GM19328 (cell line): Measurements from ENCODE around the gene SPINK9.

Source experiments
- ATAC-seq: cut with Tn5 transposase; IDR thresholded peaks from one replicate; pipeline ENCODE4 v1.9.1; 2021; ENCODE audit warnings: mild to moderate bottlenecking, moderate library complexity; ENCODE audit not compliant: unreplicated experiment

SPINK9 gene

DNA sequence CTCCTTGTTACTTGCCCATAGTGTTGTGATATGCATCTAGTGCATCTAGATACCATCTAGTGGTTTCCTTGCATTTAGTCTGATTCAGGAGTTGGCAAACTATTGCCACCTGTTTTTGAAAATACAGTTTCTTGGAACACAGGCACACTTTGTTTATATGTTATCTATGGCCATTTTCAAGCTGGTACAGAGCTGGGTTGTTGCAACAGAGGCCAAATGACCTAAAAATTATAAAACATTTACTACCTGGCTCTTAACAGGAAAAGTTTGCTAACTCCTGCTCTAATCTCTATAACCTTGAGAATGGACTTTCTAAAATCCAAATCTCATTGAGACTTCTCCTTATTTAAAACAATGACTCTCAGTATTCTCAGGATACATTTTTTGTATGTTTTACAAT lies 29.0 kb downstream of the SPINK9 start:
- no peak for ATAC-seq

DNA sequence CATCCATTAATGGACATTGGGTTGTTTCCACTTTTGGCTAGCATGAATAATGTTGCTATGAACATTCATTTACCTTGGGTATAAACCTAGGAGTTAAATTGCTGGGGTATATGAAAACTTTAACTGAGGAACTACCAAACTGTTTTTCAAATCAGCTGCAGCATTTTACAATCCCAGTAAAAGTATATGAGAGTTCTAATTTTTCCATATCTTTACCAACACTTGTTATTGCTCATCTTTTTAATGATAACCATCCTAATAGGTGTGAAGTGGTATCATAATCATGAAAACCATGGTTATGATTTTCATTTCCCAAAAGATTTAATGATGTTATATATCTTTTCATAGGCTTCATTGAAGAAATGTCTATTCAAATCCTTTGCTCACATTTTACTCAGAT lies 32.9 kb downstream of the SPINK9 start:
- ATAC-seq = no peak

DNA sequence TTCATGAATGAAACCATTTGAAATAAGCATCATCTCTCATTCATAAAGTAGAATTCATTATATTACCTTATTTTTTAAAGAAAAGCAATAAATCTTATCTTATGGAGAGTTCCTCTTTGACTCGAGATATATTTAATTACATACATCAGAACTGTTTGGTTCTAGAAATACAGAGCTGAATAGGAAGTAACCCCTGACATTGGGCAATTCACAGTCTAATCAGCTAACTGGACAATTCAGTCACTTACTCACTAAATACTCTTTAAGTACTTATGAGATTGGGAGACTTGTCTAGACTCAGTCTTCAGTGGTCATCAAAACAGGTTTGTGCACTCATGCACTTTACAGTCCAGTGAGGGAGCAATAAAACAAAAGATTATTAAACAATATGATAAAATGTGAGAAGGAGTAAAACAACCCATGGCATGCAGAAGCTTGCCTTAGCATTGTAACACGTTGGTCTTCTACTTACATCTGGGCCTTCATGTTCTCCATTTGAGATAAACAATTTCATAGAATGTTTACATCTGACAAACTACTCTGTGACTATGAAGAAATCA lies 36.9 kb downstream of the SPINK9 start:
- ATAC-seq = no peak

- no peak for ATAC-seq
Measured at GRCh38 chr5:148372893-148373292, 37.5 kb downstream of the SPINK9 start.

- peak; percentile 90 for ATAC-seq
Measured at GRCh38 chr5:148374690-148375360, 39.5 kb downstream of the SPINK9 start.

- ATAC-seq = no peak
Measured at GRCh38 chr5:148376198-148376597, 40.8 kb downstream of the SPINK9 start.

GRCh38 chr5:148378670-148379069 lies 43.3 kb downstream of the SPINK9 start:
- ATAC-seq = no peak

- no peak for ATAC-seq
Measured at GRCh38 chr5:148379340-148379739, 44.0 kb downstream of the SPINK9 start.

DNA sequence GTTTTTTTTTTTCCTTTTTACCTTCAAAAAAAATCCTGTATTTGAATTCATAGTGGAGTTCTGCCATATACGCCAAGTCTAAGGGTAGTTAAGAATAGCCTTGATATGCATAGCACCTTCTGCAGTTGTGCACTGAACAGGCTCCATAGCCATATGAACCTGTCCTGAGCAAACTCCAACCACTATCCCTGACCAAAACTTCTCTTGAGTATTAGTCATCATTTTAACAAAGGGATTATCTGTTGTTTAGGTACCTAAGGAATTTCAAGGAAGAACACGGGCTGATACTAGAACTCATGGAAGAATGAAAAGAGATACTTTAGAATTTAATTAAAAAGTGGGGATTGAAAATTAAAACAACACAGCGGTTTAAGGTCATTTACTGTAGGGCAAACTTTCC lies 46.5 kb downstream of the SPINK9 start:
- ATAC-seq = no peak

DNA sequence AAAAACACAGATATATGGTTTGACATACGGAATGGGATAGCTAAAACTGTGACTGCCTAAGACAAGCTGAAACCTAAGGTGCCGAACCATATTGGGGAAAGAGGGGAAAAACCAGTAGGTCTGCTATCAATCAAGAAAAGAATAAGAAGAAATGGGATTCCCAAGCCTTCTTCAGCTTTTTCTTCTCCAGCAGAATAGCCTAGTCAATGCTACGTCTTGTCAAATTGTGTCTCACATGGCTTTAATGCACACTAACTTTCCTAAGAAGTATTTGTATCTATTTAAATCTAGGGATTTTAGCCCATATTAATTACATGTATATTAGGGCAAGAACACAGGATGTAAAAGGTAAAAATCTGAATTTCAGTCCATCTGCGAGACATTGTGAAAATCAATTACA lies 47.6 kb downstream of the SPINK9 start:
- ATAC-seq = no peak

GRCh38 chr5:148383564-148384379 lies 48.4 kb downstream of the SPINK9 start, which contains the start of gene FBXO38:
TSS of gene FBXO38 (plus strand) at chr5:148383958. CDS start at chr5:148394777, 10,819 bp downstream.
- ATAC-seq = peak; percentile 99

DNA sequence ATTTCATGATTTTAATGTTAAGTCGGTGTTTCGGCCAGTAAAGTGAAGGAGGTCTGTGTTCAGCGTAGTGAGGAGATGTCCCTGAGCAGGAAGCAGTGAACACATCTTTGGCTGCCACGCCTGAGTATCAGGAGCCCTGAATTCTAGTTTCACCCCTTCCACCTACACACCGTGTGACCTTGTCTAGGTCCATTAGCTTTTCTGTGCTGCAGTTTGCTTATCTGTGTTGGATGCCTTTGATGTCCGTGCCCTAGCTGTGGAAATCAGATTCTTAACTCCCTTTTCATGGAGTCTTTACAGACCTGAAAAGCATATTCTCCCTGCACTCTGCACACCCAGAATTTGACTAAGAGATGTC lies 49.0 kb downstream of the SPINK9 start:
- ATAC-seq = peak; percentile 26

DNA sequence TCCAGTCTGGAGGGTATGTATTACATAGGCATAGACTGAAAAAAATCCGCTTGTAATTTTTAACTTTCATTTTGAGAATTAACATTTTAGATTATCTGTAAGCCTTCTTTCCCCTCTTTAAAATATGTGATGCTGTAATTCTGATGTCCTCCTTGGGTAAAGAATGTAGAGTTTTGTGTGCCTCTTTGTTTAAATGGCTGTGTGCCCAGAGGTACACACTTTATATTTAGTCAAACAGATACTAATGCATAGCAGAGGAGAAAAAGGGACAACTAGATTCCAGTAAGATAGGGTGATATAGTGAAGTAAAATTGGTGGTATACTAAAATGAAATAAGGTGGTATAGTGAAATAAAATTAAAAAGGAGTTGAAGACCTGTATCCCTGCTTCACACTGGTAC lies 49.7 kb downstream of the SPINK9 start:
- no peak for ATAC-seq

DNA sequence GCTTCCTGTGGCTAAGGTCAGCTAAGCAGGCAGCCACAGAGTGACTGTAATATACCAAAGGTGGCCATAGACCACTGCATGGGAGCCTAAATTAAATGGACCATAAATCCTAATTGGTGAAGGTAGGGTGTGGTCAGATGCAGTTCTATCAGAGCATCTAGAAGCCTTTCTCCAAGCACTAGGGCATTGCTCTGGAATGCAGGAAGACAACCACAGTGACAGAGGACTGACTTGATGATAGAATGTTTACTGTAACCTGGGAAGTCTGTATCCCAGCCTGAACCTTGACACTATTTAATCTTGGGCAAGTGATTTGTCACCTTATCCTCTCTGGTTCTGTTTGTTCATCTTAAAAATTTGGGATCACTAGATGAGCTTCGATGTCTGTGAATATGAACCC lies 50.7 kb downstream of the SPINK9 start:
- no peak for ATAC-seq

DNA sequence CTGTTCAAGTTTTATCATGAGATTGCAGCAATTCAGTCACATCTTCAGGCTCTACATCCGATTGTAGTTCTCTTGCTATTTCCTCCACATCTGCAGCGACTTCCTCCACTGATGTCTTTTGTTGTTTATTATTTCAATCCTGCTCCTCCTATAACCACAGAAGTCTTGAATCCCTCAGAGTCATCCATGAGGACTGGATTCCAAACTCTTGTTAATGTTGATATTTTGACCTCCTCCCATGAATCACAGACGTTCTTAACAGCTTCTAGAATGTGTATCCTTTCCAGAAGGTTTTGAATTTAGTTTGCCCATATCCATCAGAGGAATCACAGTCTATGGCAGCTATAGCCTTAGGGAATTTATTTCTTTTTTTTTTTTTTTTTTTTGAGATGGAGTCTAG lies 52.0 kb downstream of the SPINK9 start:
- ATAC-seq = no peak

DNA sequence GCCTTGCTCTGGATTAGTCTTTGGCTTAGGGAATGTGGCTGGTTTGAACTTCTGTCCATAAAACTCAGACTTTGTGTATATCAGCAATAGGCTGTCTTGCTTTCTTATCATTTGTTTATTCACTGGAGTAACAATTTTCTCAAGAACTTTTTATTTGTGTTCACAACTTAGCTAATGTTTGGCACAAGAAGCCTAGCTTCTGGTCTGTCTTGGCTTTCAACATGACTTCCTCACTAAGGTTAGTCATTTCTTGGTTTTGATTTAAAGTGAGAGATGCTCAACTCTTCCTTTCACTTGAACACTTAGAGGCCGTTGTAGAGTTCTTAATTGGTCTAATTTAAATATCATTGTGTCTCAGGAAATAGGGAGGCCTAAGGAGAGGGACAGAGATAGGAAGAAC lies 53.3 kb downstream of the SPINK9 start:
- ATAC-seq = no peak
